HepG2 (cell line): ENCODE data around the gene DENND5A. TPM values are rescaled to one million over a fixed set of nuclear protein-coding genes. Genes with fewer than 3 reads are reported as not detected.

Experiments
- BCL3 ChIP-seq: sonication (generic); formaldehyde crosslinking; IDR thresholded peaks from 2 replicates; pipeline ENCODE4 v1.5.1; 2020; ENCODE audit warnings: mild to moderate bottlenecking, missing genetic modification reagents, moderate library complexity
- DMAP1 ChIP-seq: IDR thresholded peaks from 2 replicates; pipeline ENCODE4 v1.6.1; 2016
- HDAC2 ChIP-seq: sonication (generic); formaldehyde crosslinking; IDR thresholded peaks from 2 replicates; pipeline ENCODE4 v1.4.0; 2020; ENCODE audit warnings: missing genetic modification reagents
- ZXDC ChIP-seq: sonication (generic); formaldehyde crosslinking; IDR thresholded peaks from 2 replicates; pipeline ENCODE4 v1.5.0; 2020; ENCODE audit warnings: mild to moderate bottlenecking, missing genetic modification reagents
- polyA plus RNA-seq, 8 experiments: library from polyadenylated mRNA; depleted of rRNA in 3 of 8; stranded (reverse) in 7 of 8; unstranded in 1 of 8; fragments of >200 nt; fragmentation: Illumina TruSeq in 4 of 8; extraction: Trizol in 4 of 8; gene quantifications; 2 replicates each; pipeline versions ENCODE4 v1.2.1 to v1.2.3, GENCODE V29; 2011 to 2016; ENCODE audit warnings: low read depth in 4 of 8, missing spikeins in 1 of 8, mixed read lengths in 1 of 8; ENCODE audit not compliant: insufficient read depth in 1 of 8
- total RNA-seq, 5 experiments: library from RNA; depleted of rRNA; stranded (reverse); fragments of >200 nt; fragmentation: Illumina TruSeq; extraction: Trizol; gene quantifications; 2 replicates each; pipeline ENCODE4 v1.2.3, GENCODE V29; 2016; ENCODE audit warnings: low read depth in 1 of 5
- TF ChIP-seq, protein P1 (sequence below), 2 experiments: sonication (generic) in 1 of 2; formaldehyde crosslinking in 1 of 2; IDR thresholded peaks; 2 replicates each; pipeline versions ENCODE4 v1.6.1 to v1.9.0; 2014 to 2022; ENCODE audit warnings: antibody characterized with exemption in 1 of 2, borderline replicate concordance in 1 of 2, inconsistent platforms in 1 of 2, low read depth in 1 of 2, missing genetic modification reagents in 1 of 2

The DENND5A gene
- total and polyA plus RNA-seq, 2 of the 13 experiments (the other 11 are each of a cell fraction or from before 2014, with no cell fraction given): 63.3 to 145 TPM

GRCh38 chr11:9177438-9178091 lies 87.6 kb downstream of the DENND5A start (continued):
- TF ChIP-seq, protein P1, sequence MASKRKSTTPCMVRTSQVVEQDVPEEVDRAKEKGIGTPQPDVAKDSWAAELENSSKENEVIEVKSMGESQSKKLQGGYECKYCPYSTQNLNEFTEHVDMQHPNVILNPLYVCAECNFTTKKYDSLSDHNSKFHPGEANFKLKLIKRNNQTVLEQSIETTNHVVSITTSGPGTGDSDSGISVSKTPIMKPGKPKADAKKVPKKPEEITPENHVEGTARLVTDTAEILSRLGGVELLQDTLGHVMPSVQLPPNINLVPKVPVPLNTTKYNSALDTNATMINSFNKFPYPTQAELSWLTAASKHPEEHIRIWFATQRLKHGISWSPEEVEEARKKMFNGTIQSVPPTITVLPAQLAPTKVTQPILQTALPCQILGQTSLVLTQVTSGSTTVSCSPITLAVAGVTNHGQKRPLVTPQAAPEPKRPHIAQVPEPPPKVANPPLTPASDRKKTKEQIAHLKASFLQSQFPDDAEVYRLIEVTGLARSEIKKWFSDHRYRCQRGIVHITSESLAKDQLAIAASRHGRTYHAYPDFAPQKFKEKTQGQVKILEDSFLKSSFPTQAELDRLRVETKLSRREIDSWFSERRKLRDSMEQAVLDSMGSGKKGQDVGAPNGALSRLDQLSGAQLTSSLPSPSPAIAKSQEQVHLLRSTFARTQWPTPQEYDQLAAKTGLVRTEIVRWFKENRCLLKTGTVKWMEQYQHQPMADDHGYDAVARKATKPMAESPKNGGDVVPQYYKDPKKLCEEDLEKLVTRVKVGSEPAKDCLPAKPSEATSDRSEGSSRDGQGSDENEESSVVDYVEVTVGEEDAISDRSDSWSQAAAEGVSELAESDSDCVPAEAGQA (IDR thresholded peaks at IDR 0.05; ENCODE audit: low read depth): no peak
- TF ChIP-seq, protein P1 (CRISPR knock-in tag; IDR thresholded peaks at IDR 0.05; ENCODE audit: borderline replicate concordance): no peak
- no peak for TF ChIP-seq ZXDC (CRISPR knock-in tag)
- TF ChIP-seq DMAP1 (CRISPR knock-in tag): no peak
- TF ChIP-seq HDAC2 (CRISPR knock-in tag): no peak
- TF ChIP-seq BCL3 (CRISPR knock-in tag): no peak
